ENCODE results near the gene PDGFC.

The PDGFC gene

GRCh38 chr4:156778606-156779005, 193.0 kb downstream of the PDGFC start:
- DNase-seq, result no peak

DNA sequence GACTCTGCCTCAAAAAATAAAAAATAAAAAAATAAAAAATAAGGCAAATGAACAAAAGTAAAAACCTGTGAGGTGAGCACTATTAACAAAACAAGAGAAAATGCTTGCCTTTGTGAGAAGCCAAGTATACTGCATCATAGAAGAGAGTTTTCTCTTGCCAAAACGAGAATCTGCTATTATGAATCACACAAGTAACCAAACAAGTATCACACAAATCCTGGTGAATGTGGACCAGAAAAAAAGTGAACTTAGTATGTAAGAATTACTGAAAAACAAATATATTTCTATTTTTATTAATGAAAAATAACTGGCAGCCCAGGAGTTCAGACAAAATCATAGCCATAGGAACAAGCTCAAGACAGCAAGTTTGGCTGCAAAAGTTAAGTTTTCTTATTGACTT, 193.5 kb downstream of the PDGFC start:
- no peak for DNase-seq

DNA sequence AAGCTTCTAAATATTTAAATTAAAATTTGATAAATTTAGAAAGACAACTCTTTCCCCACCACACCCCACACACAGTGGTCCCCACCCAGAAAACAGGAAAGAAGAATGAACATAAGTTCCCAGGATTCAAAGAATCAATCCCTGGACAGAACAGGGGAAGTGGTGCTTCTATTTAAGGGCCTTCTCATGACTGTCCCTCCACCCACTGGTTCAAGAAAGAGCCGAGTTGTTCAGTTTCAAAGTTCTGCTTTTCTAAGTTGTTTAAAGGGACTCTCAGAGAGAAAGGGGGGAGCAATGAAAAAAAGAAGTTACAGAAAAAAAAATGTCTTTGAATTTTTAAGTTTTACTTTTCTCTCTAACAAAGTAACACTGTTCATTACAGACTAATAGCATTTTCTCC, 195.8 kb downstream of the PDGFC start:
- no peak for DNase-seq

GRCh38 chr4:156774422-156774821, 197.2 kb downstream of the PDGFC start:
- no peak for DNase-seq

- DNase-seq, result no peak
These were observed 197.8 kb downstream of the PDGFC start for GRCh38 chr4:156773648-156774357.

- DNase-seq, result no peak
These were observed 200.3 kb downstream of the PDGFC start for GRCh38 chr4:156771171-156771837.

- DNase-seq, result no peak
These were observed 201.5 kb downstream of the PDGFC start for GRCh38 chr4:156770140-156770539.

DNA sequence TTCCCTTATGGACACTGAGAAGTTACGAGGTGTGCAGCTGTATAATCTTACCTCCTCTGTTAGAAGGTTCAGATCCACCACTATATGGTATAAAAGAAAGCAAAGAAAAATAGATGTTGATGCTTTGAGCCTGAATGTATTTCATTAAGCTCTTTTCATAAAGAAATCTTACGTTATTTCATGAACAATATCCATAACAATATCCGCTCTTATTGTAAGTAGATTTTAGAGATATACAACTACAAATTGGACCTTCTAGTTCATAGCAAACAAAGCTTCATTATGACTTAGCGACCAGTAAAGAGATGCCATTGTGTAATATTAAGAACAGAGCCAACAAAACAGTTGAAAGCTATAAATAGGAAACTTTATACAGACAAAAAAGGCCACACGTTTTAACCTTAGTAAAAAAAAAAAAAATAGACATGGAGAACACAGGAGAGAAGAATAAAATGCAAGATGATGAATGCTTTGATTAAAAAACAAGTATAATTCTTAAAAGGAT, 203.6 kb downstream of the PDGFC start:
- no peak for DNase-seq

DNA sequence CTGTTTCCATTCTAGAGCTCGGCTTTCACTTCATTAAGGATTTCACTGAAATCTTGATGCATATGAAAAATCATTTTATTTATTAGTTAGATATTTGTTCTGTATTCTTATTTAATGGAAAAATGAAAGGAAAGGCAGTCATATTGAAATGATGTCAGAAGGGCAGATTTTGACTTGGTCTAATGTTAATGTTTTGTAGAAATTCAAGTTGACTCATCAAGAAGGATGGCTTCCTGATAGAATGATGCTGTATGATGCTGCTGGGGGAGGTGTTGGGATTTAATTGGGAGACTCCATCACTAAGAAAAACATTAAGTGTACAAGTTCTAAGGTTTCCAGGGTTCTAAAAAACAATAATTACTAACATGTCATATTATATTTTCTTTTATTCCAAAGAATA, 204.8 kb downstream of the PDGFC start:
- no peak for DNase-seq

- DNase-seq, result no peak
These were observed 206.3 kb downstream of the PDGFC start for GRCh38 chr4:156765277-156765676.

DNA sequence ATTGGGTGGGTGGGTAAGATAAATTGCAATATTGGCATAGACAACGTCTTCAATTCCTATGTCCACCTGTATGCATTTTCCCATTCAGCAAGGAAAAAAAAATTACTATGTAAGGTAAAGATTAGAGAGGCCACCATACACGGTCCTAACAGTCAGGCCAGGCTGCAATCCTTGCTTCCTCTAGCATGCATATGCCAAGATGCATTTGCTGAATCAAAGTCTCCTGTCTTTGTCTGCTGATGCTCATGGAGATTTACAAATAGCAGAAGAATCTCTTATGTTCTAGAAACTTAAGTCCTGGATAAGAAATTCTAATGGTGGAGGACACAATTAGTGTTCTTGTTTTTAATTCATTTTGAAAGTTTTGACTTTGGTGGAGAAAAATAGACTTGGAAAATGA, 206.8 kb downstream of the PDGFC start:
- no peak for DNase-seq

DNA sequence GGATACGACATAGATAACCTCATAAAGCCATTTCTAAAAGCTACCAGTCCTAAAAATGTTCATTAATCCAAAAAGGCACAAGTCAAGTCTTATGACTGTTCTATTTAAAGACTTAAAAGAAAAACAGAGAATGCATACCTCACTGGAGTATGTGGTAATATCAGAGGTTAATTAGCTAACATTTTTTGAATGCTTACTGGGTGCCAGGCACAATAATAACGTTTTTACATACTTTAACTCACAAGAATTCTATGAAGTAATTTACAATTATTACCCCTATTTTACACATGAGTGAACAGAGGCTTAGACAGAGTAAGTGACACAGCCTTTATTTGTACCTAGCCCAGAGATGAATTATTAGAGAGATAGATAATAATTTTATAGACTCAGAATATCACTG, 207.5 kb downstream of the PDGFC start:
- DNase-seq, result no peak

GRCh38 chr4:156763511-156763910, 208.1 kb downstream of the PDGFC start:
- DNase-seq, result no peak

DNA sequence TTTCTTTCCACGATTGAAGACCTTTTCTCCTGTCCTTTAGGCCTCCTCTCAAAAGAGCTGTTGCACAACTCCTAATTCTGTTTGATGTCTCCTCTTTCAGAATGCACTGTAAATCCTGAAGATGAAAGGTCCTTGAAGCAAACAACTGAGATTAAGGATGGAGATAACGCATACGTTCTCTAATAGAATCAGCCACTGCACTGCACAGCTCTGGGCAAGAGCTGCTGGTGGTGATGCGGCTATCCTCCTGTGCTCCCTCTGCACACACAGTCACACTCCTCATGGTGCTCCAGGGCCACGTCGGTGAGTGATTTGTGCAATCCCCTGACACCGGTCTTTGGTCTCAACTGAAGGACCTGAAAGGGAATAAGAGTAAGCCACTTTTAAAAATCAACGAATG, 208.7 kb downstream of the PDGFC start:
- DNase-seq, result no peak

DNA sequence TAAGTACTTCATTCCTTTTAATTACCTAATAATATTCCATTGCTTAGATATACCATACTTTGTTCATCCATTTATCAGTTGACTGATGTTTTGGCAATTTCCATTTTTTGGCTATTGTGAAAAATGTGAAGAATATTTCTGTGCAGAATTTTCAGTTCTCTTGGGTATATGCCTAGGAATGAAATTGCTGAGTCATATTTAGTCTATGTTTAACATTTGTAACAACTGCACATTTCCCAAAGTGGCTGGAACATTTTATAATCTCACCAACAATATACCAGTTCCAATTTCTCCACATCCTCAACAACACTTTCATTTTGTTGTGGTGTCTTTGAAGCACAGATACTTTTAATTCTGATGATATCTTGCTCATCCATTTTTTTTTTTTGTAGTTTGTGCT, 215.5 kb downstream of the PDGFC start:
- DNase-seq, result no peak

- no peak for DNase-seq
These were observed 216.6 kb downstream of the PDGFC start for GRCh38 chr4:156754832-156755570.

DNA sequence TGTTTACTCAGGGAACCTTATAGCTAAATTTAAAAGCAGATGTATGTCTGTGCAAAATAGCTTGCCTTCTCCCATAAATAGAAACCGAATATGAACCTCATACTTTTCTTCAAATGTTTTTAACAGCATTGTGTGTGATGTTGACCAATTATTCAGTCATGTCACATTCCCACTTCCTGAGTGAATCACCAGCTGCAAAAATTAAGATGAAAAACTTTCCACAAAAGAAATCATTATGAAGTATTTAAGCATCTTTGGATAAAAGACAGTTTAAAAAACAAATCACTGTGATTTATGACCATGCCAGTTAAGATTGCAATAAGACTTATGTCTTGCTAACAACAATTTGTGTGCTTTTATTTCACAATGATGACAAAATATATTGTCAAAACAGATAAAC, 220.1 kb downstream of the PDGFC start:
- no peak for DNase-seq

GRCh38 chr4:156749426-156750403, 221.9 kb downstream of the PDGFC start:
- no peak for DNase-seq

DNA sequence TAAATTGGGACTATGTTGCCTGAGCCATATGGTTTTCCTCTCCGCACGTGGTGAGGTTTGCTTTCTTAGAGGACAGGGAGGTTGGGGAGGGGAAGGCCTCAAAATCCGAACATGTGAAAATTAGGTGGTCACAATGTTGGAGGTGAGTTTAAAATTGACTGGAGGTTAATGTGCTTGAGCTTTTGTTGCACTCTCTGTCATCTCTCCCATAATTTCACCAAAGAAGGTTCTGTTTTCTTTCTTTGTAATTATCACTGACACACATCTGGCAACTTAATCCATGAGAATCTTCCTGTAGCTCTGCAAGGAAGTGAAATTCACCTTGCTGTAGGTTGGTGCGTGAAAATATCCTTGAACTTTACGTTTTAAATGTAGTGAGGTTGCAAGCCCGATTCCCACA, 225.5 kb downstream of the PDGFC start:
- no peak for DNase-seq

- no peak for DNase-seq
These were observed 232.8 kb downstream of the PDGFC start for GRCh38 chr4:156738766-156739165.

DNA sequence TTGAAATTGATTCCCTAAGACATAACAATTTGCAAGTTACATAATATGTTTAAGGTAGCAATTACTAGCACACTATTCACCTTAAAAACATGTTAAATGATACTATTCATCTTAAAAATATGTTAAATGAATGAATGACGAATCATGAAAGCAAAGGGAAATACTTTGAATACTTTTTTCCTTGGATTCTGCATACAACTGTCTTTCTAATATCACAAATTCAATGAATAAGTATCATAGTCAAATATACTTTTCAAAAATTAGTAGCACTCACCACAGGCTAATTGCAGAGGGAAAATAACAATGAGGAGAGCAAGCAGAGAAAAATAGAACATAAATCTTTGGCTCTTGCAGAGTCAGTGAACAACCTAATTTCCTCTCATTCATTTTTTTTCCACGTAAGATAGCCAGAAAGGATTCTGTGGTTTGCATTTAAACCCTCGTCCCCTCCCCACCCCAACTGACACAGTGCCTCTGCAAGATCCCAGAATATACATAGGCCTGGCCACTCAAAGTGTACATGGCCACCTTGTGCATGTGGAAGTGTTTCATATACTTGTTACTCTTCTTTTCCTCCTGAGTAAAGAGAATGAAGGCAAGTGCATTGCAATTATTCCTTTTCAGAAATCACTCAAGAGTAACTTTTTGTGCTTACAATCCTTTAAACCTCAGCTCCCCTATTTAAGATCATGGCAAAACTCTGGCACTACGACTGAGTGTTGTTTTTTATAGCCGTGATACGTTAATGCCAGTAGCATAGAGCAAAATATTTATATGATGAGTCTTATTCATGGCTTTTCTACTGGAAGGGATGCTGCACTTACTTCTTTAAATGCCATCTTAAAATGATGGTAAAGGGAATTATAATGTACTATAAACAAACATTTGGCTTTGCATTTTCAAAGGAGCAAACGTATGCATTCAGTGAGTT, 236.4 kb downstream of the PDGFC start:
- DNase-seq, result no peak

DNA sequence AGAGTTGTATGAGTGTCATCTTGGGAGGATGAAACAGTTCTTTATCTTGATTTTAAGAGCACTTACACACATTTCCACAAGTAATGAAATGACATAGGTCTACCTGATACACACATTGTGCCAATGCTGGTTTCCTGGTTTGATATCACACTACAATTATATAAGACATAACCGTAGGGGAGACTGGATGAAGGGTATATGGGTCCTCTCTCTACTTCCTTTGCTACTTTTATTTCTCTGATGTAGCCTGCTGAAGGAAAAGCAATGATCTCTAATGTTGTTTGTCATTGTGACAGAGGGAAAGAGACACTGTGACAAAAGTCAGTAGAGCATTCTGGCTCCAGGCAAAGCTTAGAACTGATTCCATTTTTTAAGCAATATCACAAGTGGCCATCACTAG, 238.0 kb downstream of the PDGFC start:
- no peak for DNase-seq

Data from activated CD4-positive, alpha-beta T cell treated with anti-CD3 and anti-CD28 coated beads, Interleukin-2, amount 50 U/mL, for 16 hours (primary cell).